Esophagus muscularis mucosa (tissue), 4 donors: Measurements from ENCODE around the gene CCNY.

ENCODE experiments used
- CTCF ChIP-seq, 3 experiments: fragments of 200-600 bp in 2 of 3; fragments of 450-650 bp in 1 of 3; sonication (generic) in 2 of 3; IDR thresholded peaks; one replicate each; pipeline ENCODE4 v1.5.1; 2017 to 2019; ENCODE audit warnings: antibody characterized with exemption in 3 of 3, mild to moderate bottlenecking in 2 of 3, moderate library complexity in 1 of 3
- EP300 ChIP-seq: sonication (generic); formaldehyde crosslinking; IDR thresholded peaks from one replicate; pipeline ENCODE4 v1.6.1; 2017; ENCODE audit warnings: antibody characterized with exemption
- POLR2A ChIP-seq: fragments of 450-650 bp; IDR thresholded peaks from one replicate; pipeline ENCODE4 v1.6.1; 2017; ENCODE audit warnings: antibody characterized with exemption, moderate library complexity, mild to moderate bottlenecking, low read depth
- POLR2AphosphoS5 ChIP-seq, 2 donors: sonication (generic); formaldehyde crosslinking; IDR thresholded peaks; one replicate each; pipeline ENCODE4 v1.6.1; 2017; ENCODE audit warnings: antibody characterized with exemption in 2 of 2

GRCh38 chr10:35306852-35307251, 29.5 kb upstream of the CCNY start:
- no peak for TF ChIP-seq POLR2AphosphoS5 (IDR thresholded peaks at IDR 0.05)
- TF ChIP-seq POLR2A: no peak
- no peak for TF ChIP-seq CTCF (IDR thresholded peaks at IDR 0.05)
- no peak for TF ChIP-seq EP300
